ENCODE data around the gene SORCS1.

DNA sequence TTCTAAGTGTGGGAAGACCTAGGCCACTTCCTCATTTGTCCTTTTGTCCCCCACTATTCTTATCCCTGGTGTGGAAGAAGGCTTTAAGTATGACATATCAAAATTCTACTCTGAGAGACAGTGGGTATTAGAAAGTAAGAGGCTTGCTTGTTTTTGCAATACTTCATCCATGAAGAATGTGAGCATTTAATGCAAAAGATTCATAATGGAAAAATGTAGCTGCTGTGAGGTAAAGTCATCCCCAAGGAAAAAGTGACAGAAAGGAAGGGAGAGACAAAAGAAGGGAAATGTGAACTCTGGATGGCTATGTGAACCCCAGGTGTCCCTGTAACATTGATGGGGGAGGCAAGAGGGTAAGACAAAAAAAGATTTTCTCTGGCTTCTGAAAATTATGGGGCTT is 607.5 kb downstream of the SORCS1 start:
- TF ChIP-seq FOXM1 (IDR thresholded peaks at IDR 0.05; ENCODE audit: borderline replicate concordance): no peak
- TF ChIP-seq PKNOX1 (IDR thresholded peaks at IDR 0.05): no peak
- TF ChIP-seq BHLHE40 (IDR thresholded peaks at IDR 0.05; ENCODE audit: borderline replicate concordance): no peak
- no peak for TF ChIP-seq SUZ12 (IDR thresholded peaks at IDR 0.05)
- no peak for TF ChIP-seq SP1 (IDR thresholded peaks at IDR 0.05)
- no peak for TF ChIP-seq ELF4 (IDR thresholded peaks at IDR 0.05)
- TF ChIP-seq L3MBTL2 (conservative IDR thresholded peaks at IDR 0.05): no peak
- TF ChIP-seq CTBP1 (IDR thresholded peaks at IDR 0.05; ENCODE audit: borderline replicate concordance): no peak
- no peak for TF ChIP-seq NFRKB (IDR thresholded peaks at IDR 0.05)
- no peak for TF ChIP-seq TARDBP (IDR thresholded peaks at IDR 0.05)
- TF ChIP-seq FOXK2 (IDR thresholded peaks at IDR 0.05): no peak
- TF ChIP-seq ZNF384 (IDR thresholded peaks at IDR 0.05): no peak

All from HEK293T (cell line).